Hypothalamus (tissue), 51 donors: ENCODE results near the gene TRAPPC3.

Source experiments
- DNase-seq, 51 donors: peaks; one replicate each; lab custom pipeline; 2025; lab: John Stamatoyannopoulos, UW

Gene TRAPPC3

DNA sequence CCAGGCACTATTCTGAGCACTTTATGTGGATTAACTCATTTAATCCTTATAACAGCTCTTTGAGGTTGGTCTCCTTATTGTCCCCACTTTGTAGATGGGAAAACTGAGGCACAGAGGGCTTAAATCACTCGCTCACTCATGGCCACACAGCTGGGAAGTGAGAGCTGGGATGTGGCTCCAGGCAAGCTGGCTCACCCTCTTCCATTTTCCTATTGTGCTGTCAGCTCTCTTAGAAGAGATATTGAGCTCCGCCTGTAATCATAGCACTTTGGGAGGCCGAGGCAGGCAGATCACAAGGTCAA lies 20.4 kb downstream of the TRAPPC3 start:
- DNase-seq: no peak

DNA sequence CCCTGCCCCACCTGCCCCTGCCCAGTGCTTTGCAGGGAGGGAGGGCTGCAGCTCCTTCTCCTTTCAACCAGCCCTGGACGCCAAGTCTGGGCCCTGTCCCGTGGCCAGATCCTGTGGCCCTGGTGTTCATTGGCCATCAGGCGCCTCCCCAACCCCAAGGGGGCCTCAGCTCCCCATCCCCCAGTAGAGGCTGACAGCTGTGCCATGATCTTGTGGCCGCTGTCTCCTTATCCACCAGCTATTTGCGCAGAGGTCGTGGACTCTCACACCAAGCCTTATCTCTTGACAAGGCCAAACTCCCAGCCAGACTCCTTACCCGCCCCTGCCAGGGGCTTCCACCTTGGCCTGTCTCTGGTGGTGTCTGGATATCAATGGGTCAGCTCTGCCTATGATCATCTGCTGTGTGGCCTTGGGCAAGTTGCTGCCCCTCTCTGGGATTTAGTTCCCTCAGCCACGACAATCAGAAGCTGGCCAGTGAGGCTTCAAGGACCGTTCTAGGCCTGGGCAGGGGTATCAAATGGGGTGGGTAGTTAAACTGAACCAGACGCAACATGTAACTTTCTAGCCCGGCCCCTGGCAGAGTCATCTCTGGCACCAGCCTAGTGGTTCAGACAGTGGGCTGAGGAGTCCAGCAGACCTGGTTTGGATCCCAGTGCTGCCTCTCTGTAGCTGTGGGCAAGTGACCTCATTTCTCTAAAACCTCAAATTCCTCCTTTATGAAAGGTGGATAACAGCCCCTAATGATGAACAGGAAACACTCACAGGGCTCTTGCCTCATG lies 21.0 kb downstream of the TRAPPC3 start:
- DNase-seq: no peak

DNA sequence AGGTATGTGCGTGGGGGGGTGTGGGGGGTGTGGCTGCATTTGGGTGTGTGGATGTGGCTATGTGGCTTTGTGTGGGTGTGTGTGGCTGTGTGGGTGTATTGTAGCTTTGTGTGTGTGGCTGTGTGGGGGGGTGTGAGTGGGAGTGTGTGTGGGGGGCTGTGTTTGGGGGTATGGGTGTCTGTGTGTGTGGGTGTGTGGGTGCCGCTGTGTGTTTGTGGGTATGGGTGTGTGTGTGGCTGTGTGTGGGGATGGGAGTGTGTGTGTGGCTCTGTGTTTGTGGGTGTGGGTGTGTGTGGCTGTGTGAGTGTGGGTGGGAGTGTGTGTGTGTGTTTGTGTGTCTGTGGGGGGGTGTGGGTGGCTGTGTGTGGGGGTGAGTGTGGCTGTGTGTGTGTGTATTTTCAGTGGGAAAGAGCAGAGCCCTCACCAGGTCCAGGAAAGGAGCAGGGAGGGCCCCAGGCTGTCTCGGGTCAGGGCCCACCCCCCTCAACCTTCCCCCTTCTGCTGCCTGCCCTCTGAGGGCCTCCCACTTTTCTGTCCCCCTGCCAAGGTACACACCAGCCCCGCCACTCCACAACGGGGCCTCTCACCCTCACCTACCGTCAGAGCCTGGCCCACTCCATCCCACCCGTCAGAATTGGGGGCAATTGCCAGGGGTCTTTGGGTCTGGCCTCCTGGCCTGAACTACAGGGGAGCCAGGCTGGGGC lies 22.3 kb downstream of the TRAPPC3 start:
- no peak for DNase-seq

DNA sequence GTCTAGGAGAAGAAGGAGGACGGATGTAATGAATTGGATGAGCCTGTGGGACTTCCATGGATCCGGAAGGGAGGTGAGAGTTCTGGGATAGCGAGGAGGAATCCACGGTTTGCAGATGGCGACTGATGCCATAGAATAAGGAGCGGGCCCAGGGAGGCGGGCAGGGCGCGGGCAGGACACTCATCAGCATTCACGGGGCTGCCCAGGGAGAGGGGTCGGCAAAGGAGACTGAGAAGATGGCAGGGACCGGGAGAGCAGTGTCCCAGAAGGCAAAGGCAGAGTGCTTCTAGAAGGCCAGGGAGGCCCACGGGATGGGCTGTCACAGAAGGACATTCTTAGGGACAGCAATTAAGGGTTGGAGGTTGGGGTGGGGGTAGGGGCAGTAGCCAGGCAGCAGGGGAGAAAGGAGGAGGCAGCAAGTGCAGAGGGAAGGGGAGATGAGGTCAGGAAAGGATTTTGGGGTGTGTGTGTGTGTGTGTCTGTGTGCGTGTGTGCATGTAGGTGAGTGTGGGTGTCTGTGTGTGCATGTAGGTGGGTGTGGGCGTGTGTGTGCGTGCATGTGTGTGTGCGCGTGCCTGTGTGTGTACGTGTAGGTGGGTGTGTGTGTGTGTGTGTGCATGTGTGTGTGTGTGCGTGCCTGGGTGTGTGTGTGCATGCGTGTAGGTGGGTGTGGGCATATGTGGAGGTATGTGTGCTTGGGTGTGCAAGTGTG lies 23.1 kb downstream of the TRAPPC3 start:
- no peak for DNase-seq

DNA sequence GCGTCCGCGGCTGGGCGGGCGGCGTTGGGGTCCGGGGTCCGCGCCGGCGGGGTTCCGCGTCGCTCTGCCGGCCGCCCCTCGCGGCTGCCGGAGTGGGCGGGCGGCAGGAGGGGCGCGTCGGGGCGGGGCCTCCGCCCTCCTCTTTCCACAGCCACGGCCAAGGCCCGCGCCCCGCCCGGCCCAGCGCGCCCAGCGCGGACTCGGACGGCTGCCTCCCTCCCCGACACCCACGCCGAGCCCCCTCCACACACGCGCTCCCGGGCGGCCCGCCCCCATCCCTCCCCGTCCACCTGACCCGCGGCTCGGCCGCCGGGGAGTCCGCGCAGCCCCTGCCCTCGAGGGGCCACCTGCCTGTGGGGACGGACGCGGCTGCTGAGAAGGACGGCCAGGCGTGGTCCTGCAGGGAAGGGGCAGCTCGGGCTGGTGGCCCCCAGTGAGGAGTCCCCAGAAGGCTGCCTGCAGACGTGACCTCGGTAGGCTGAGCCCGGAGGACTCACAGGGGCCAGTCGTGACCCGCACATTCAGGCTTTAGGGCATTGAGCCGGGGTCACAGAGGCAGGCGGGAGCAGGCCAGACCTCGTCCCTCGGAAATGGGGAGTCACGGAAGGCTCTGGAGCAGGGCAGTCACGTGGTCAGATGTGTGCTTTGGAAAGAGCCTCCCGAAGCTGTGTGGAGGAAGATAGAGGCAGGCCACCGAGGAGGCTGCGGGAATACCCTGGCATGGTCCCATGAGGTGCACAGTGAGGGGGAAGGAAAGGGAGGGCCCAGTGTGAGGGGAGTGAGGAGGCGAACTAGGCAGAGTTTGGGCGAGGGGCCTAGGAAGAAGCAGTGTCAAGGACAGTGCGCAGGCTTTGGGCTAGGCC lies 23.9 kb downstream of the TRAPPC3 start, which contains the start of gene COL8A2:
TSS of gene COL8A2 (minus strand) at position 94 of the 863 bp plus-strand sequence. CDS start 24,980 bp downstream, outside the sequence.
- peak in 3 of 51 donors; percentile 14 to 33 (median 21) for DNase-seq

DNA sequence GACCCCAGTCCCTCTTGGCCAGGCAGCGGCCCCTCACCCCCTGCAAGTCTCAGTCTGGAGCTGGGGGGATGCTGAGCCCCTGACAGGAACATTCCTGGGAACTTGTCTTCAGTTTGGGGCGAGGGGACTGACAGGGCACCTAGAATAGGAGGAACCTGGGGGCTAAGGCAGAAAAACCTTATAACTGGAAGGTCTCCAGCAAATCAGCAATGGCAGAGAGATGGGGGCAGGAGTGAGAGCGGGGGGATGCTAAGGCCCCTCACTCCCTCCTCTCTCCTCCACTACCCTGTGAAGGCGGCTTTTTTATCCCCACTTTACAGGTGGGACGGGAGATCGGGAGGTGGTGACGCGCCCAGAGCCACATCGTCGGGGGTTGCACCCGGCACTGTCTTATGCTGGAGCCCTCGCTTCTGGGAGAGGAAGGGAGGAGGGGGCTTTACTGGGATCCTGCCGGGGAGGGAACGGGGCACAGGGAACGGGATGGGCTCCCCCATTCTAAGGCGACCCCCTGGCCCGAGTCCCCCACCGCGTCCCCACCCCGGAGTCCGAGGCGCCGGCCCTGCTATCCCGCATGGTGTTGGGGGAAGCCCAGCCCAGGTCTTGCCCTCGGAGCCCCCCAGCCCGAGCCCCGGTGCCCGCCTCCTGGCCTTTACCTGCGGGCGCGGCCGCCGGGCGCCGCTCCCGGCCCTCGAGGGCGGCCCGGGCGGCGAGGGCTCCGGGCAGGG lies 24.7 kb downstream of the TRAPPC3 start:
- DNase-seq: no peak

DNA sequence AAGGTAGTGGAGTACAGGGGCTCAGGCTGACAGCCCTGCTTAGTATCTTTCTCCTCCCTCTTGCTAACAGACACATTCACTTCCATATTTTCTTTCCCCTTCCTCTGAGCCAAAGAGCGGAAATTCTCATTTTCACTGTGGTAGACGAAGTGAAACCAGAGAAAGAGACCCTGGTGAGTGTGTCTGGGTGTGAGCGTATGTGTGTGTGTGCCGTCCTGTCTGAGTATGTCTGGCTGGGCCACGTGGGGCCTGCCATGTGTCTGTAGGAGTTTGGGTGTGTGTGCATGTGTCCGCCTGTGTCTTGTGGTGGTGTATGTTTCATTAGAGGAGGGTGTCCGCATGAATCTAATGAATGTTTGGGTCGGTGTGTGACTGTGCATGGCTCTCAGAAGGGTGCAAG lies 25.9 kb downstream of the TRAPPC3 start:
- peak in 10 of 51 donors; percentile 6 to 23 (median 14) for DNase-seq

DNA sequence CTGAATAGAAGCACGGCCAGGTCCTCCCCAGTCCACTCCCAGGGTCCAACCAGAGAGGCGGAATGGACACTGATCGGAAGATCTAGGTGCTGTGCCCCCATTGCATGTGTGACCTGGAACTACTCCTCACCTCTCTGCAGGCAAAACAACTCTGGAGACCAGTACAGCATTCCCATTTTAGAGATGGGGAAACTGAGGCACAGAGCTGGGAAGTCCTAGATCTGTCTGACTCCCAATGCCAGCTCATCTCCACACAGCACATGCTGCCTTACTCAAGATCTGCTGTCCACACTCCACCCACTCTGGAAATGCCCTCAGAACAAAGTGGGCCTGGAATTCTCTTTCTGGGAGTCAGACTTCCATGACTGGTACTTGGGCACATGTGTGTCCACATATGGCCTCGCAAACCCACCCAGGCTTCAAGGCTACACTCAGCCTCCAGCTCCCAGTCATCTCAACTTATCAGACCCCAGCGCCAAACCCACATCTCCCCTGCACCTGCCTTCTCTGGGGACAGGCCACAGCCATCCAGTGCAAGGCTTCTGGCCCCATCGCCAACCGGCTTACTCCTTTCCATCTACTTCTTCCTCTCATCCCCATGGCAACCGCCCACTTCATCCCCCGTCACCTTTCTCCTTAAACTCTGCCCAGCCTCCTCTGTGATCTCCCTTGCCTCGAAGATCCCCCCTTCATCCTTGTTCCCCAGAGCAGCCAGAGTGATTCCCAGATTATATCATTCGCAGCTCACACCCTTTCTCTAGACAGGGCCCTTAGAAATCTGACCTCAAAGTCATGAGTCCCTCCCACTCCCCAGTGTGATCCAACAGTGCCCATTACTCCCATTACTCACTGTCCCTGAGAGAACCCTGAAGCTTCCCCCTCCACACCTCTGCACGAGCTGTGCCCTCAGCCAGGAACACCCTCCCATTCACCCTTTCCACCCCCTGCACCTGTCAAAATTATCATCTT lies 26.9 kb downstream of the TRAPPC3 start:
- no peak for DNase-seq

DNA sequence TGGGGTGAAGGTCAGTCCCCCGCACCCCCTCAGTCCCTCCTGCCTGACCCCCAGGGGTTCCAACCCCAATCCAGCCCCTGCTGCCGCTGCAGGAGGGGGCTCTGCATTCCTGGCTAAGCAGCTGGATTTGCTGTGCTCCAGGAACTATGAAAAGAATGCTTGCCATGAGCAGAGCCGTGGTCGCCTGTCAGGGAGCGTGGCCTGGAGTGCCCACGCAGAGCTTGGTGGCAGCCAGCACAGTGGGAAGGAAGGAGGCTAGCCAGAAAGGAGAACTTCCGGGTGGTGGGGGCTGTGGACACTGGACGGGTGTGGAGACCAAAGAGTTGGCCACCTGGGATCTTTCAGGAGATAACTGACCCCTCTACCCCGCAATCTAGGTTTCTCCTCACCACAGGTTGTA lies 29.8 kb downstream of the TRAPPC3 start:
- DNase-seq: no peak

DNA sequence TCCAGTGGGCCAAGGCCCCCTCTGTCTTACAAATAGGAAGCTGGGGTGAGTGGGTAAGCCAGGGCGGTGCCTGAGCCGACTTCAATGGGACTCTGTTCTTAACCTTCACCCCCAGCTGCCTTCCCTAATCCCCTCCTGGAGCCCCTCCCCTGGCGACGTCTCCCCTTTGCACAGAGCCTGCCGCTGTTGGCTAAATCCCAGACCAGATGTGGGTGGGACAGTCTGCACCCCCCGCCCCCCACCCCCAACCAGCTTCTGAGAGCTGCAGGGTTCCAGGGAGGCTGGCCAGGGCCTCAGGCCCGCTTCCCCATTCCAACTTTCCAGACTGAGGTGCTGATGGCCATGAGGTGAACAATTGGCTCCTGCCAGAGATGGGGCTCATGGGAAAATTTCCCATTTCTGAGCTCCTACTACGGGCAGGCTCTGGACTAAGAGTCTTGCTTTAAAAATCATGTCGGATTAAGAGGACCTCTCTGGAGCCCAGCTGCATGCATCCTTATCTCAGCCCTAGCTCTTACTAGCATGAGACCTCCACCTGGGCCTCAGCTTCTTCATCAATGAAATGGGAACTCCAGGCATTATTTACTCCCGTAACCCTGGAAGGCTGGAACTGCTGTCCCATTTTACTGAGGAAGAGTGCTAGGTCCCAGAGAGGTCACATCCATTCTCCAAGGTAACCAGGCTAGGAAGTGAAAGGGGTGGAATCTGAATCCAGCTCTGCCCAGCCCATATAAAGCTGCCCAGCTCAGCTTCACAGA lies 30.7 kb downstream of the TRAPPC3 start:
- DNase-seq: no peak

DNA sequence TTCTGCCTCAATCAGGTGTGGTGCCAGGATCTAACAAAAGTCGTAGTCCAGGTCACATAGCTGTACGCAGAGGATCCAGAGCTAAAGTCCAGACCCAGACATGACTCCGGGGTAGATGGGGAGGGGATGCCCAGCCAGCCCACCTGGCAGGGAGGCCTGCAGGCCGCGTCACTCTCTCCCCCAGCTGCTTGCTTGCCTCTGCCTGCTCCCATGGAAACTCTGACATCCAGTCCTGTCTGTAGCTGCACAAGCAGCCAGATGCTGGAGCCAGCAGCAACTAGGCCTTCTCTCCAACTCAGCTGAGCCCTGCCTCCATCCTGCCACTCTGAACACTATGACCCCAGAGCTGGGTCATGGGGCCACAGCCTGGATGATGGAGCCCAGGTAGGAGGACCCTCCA lies 32.4 kb downstream of the TRAPPC3 start:
- DNase-seq: peak in 2 of 51 donors; percentile 14 to 34

DNA sequence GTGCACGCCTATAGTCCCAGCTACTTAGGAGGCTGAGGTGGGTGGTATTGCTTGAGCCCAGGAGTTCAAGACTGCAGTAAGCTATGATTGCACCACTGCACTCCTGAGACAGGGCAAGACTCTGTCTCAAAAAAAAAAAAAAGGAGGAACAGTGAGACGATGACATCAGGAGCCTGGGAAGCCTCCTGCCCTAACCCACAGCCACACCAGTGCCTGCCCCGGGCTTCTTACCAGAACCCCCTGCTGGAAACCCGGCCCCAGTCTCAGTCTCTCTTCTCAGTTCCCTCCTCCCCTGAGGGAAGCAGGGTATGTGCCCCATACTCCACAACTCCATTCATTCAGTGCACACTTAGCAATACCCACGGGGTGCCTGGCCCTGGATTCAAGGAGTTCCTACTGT lies 33.4 kb downstream of the TRAPPC3 start:
- DNase-seq: no peak

DNA sequence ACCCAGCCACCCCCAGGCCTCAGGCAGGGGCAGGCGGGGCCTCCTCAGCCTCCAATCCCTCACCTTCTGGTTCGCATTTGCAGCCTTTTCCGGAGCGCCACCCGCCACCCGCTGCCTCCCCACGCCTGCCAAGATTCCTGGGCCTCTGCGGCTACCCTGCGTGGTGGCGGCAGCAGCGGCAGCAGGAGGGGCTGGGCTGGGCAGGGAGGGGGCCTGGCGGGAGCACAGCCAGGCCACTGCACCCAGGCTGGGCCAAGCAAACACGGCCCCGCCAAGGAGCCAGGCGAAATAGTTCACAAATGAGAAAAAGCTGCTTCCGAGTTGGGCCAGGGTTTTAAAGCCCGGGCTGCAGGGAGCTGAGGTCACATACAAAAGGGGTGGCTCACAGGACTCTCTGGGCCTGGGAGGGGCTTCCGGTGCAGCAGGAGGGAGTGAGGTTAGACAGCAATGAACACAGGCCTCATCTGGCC lies 34.1 kb downstream of the TRAPPC3 start:
- peak in 19 of 51 donors; percentile 15 to 62 (median 29) for DNase-seq

DNA sequence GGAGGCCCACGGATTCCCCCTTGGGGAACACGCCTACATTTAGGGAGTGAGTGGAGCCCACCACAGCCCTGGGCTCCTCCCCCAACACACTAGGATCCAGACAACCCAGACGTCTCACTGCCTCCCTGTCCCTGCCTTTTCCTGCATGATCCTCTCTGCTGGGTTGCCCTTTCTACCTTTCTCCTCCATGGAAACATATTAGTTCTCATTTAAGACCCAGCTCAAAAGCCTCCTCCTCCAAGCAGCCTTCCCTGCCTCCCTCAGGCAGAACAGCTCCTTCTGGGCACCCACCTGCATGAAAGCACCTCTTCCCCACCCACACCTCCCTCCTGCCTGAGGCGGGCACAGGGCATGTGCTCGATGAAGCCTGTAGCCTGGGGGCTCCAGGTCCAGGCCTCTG lies 34.9 kb downstream of the TRAPPC3 start:
- no peak for DNase-seq

DNA sequence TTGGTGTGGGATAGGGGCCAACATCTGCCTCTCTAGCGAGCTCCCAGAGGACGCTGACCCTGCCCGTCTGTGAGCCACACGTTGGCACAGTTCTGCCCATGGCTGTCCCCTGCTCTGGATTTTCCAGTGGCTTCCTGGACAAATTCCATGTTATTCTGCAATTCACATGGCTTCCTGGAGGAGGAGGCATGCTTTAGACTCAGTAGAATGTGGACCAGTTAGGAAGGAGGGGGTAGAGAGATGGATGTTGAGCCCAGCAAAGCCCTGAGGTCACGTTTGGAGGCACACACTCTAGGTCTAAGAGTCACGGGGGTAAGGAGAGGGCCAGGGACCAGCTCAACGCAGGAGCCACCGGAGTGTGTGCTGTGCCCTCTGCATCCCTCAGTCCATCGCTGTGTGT lies 36.5 kb downstream of the TRAPPC3 start:
- no peak for DNase-seq

DNA sequence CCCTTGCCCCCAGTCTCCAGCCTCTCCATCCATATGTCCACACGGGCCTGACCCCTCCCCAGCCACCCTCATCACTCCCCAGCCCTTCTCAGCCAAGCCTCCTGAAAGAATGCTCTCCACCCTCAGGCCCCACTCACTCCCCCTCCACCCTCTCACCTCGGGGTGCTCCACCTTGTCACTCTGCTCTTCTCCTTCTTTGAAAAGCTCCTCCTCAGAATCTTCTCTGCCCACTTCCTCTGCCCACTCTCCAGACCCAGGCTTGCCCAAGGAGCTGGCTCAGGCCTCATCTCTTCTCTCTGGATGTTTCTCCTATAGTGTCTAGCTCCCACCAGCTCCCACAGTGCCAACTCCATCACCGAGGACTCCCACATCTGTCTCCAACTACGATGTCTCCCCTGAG lies 38.1 kb downstream of the TRAPPC3 start:
- DNase-seq: no peak

DNA sequence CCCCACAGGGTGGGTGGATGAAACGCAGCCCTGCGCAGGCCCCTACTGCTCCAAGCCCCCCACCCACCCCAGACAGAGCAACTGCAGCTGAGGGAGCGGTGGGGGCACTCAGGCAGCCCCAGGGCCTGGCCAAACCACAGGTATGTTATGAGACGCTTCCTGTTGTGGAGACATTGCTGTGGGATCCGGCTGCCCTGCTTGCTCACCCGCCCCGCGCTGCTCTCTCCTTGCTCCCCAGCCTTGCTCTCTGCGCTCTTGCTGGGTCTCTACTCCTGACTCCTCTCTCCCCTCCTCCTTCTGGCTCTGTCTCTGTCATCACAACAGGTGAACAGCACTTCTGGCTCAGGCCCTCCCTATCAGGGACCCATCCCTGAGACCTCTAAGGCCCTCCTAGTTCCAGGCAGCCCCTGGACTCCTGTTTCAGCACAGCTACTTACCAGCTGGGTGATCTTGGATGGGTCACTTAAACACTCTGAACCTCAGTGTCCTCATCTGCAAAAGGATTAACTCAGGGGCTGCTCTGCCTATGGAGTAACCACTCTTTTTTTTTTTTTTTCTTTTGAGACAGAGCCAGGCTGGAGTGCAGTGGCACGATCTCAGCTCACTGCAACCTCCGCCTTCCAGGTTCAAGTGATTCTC lies 40.1 kb downstream of the TRAPPC3 start:
- DNase-seq: no peak
